Measurements from ENCODE around the gene MESD.
"Not testable (repeated sequence)": the region's sequence is repeated elsewhere in the genome, so short reads cannot be mapped to it uniquely, and the experiment has no call there.

Gene MESD

DNA sequence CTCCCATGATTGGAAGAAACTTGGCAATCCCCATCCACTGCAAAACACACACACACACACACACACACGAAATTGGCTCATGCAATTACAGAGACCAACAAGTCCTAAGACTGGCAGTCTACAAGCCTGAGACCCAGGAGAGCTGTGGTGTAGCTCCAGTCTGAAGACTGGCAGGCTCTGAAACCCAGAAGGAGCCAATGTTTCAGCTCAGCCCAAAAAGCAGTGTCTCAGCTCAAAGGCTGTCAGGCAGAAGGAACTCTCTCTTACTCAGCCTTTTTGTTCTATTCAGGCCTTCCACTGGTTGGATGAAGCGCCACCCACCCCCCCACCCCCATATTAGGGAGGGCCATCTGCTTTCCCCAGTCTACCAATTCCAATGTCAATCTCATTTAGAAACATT, 32.1 kb downstream of the MESD start:
- DNase-seq = no peak

DNA sequence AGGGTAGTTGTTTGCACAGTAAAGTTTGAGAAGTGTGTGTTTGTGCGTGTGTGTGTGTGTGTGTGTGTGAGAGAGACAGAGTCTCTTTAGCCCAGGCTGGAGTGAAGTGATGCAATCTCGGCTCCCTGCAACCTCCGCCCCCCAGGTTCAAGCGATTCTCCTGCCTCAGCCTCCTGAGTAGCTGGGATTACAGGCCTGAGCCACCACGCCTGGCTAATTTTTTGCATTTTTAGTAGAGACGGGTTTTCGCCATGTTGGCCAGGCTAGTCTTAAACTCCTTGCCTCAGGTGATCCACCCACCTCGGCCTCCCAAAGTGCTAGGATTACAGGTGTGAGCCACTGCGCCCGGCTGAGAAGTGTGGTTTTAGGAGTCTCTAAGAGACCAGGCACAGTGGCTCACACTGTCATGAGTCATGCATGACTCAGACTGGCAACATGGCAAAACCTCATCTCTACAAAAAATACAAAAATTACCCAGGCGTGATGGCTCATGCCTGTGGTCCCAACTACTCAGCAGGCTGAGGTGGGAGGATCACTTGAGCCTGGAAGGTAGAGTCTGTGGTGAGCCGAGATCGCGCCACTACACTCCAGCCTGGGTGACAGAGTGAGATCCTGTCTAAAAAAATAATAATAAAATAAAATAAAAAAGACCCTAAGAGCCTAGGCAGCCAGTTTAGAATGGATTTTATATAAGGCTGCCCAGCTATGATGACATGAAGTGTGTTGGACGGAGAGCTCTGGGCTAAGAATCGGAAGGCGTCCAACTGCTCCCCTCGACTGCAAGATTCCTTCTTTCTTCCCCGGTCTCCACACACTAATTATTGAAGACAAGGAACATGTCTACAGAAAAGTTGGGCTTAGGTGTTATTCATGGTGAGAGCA, 33.8 kb downstream of the MESD start:
- not testable (repeated sequence) for DNase-seq

DNA sequence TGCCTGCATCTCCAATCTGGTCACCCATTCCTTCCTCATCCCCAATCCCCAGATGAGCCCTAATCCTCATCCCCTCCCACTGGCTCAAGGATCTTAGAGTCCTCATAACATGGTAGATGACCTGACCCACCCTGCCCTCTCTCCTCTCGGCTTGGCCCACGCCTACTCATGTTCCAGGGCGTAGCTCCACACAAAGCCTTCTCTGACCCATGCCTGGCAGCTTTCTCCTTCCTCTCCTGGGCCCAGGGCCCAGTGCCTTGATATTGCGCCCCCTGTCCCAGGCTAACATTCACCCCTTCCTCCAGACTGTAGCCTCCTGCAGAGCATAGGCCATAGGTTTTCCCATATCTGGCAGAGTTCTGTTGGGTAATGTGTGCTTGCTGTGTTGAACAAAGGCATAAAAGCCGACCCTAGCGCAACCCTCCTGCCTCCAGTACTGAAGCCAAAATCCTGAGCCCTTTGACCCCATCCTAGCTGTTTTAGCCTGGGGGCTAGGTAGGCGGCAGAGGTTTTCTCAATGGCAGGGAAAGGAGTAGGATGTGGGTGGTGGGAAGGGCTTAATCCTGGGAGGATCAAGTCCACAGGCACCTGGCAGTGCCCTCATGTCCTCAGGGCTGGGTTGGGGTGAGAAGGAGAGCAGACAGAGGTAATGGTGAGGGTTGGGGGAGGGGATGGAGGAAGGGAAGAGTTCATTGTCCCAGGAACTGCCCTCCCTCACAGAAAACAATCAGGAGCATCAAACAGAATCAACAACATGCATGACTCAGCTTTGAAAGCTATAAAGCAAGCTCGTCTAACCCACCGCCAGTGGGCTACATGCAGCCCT, 35.5 kb downstream of the MESD start:
- no peak for DNase-seq

DNA sequence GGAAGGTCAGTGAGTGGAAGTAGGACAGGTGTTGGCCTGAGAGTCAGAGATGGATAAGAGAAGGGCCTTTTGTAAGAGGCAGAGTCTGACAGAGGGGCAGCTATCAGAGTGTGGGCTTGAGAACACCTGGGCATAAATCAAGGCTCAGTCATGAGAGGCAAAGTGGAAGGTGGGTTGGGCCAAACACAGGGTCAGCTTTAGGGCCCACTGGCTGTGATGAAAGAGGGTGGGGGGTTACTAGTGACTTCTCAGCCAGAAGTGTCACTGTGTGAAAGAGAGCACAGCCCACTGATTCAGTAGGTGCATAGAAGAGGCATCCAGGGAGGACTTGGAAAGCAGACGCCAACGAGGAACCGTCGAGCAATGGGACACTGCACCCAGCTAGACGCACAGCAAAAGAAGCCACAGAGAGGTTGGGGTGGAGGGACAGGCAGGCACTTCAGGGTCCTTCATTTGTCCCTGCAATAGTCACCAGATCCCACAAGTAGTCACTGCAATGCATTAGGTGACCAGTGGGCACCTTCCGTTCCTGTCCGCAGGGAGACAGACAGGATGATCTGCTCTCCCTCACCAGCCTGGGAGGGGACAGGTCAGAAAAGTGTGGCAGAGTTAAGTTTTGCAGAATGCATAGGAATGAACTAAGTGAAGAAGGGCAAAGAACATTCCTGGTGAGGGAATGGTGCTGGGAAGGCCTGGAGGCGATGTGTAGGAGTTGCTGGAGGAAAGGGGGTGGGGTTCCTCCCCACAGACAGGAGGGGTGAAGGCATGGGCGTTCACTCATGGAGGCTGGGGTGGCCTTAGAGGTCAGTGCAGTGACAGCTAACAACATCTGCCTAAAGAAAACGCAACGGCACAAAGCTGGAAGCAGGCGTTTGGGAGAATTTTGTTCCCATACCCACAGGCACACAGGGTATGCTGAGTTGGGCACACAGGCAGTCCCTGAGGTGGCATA, 36.3 kb downstream of the MESD start:
- no peak for DNase-seq

DNA sequence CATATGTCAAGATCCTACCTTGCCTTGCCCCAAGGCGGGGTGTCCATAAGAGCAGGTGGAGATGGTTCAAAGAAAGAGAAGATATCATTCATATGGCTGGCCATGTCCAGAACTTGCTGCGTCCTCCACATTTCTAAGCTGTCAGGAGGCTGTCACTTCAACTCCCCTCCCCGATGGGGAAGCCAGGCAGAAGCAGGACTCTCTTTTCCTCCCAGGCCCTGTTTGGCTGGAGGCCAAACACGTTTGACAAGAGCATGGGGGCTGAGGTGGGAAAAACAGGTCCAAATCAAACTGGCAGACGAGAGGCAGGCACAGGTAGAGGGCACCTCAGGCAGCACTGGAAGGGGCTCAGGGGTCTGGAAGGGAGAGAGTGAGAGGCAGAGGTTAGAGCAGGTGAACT, 37.7 kb downstream of the MESD start:
- no peak for DNase-seq

DNA sequence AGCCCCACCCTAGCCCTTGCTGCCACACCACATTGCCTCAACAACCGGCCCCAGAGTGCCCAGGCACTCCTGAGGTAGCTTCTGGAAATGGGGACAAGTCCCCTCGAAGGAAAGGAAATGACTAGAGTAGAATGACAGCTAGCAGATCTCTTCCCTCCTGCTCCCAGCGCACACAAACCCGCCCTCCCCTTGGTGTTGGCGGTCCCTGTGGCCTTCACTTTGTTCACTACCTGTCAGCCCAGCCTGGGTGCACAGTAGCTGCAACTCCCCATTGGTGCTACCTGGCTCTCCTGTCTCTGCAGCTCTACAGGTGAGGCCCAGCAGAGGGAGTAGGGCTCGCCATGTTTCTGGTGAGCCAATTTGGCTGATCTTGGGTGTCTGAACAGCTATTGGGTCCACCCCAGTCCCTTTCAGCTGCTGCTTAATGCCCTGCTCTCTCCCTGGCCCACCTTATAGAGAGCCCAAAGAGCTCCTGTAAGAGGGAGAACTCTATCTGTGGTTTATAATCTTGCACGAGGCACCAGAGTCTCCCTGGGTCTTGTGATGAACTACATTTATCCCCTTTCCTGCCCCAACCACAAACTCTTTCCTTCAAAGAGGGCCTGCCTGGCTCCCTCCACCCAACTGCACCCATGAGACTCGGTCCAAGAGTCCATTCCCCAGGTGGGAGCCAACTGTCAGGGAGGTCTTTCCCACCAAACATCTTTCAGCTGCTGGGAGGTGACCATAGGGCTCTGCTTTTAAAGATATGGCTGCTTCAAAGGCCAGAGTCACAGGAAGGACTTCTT, 39.1 kb downstream of the MESD start:
- DNase-seq = no peak

DNA sequence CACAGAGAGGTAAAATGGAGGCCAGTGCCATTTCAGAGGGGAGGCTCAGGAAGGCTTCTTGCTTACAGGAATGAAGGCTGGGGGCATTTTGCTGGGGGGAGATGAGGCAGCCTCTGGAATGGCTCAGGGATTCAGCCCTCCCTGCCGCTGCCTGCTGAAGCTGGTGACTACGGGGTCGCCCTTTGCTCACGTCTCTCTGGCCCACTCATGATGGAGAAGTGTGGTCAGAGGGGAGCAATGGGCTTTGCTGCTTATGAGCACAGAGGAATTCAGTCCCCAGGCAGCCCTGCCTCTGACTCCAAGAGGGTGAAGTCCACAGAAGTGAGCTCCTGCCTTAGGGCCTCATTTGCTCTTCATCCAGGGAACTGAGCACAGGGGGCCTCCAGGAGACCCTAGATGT, 39.9 kb downstream of the MESD start:
- no peak for DNase-seq

DNA sequence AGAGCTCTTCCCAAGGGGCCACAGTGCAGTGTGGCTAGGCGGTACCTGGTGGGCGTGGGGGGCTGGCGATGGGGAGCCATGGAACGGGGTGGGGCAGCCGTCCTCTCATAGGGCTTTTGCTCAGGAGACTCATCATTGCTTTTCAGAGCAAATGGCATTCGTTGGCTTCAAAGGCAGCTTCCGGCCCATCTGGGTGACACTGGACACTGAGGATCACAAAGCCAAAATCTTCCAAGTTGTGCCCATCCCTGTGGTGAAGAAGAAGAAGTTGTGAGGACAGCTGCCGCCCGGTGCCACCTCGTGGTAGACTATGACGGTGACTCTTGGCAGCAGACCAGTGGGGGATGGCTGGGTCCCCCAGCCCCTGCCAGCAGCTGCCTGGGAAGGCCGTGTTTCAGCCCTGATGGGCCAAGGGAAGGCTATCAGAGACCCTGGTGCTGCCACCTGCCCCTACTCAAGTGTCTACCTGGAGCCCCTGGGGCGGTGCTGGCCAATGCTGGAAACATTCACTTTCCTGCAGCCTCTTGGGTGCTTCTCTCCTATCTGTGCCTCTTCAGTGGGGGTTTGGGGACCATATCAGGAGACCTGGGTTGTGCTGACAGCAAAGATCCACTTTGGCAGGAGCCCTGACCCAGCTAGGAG, 40.8 kb downstream of the MESD start:
- DNase-seq = no peak

DNA sequence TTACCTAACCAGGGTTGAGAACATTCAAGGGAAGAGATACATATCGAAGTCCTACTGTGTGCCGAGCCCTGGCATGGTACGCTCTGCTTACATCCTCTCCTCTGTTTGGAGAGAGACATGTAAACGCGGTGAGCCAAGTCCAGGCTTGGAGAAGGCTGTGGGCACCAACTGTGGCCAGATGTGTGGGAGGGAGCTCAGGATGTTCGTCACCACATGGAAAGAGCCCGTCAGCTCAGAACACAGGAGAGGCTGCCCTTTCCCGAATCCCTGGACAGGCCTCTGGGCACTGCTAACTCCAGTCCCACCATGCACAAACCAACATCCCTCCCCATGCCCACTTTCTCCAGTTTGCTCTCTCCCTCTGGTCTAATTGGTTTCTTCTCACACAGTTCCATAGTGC, 43.0 kb downstream of the MESD start:
- DNase-seq = no peak

DNA sequence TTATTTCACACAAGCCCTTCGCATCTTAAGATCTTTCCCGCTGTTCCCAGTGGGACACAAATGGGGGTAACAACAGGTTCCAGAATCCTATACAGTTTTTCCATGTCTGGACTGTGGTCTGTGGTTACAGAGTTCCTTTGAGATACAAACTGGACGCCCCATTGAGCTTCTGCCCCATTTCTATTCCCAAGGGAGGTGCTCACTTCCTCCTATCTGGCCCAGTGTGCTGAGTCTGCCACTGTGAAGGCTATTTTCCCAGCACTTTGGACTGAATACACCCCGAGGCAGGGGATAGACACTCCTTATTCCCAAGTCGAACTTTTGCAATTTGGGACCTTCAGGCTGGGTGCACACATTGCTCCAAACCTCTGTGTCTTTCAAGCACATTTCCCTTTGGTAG, 44.0 kb downstream of the MESD start:
- DNase-seq = no peak

DNA sequence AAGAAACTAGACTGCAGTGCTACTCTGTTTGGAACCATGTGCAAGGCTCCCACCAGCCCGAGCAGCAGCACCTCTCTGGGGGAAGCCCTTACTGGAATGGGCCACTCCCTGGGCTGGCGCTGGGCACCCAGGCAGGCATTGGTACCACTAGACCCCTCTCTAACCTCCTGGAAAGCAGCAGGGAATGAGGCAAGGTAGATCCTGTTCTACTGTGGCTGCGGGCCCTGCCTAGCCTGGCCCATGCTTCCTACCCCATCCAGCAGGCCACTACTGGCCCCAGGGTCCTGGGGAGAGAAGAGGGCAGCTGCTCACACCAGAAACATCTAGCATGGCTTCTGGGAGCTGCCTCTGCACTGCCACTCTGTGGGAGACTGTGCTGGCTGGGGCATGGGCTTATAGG, 44.8 kb downstream of the MESD start:
- DNase-seq = no peak

DNA sequence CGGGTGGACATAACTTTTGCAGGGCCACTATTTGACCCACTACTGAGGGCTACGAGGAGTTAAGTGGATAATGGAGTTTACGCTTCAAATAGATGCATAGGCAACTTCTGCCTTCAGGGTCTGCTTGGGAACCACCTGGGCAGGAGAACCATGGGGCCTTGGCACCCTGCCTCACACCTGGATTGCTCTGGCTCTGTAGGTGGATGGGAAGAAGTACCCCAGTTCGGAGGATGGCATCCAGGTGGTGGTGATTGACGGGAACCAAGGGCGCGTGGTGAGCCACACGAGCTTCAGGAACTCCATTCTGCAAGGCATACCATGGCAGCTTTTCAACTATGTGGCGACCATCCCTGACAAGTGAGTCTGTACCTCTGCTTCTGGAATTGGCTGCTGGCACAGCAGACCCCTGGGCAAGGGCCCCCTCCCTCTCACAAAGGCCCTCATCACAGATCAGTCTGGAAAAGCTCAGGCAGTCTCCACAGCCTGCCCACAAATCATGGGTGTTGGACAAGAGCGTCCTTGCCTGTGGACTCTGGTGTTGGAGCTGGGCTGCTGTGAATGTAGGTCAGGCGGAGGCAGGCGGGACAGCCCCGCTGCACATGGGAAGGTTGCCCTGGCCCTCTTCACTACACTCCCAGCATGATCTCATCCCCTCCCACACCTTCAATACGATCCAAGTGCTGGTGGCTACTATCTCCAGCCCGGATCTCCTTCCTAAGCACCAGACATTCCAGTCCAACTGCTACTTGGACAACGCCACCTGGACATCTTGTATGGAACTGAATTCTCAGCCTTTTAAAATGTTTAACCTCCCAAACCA, 46.7 kb downstream of the MESD start:
- DNase-seq = no peak

DNA sequence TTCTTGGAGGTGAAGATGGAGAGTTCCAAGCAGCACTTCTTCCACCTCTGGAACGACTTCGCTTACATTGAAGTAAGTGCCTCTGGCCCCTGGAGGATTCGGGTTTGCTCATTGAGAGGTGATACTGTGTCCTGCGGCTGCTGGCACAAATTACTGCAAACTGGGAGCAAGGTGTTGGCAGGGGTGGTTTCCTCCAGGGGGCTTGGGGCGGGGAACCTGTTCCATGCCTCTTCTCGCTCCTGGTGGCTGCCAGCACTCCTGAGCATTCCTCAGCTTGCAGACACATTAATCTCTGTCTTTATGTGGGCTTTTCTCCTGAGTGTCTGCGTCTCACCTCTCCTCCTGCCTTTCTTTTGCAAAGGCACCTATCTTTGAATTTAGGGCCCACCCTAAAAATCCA, 47.4 kb downstream of the MESD start:
- no peak for DNase-seq

DNA sequence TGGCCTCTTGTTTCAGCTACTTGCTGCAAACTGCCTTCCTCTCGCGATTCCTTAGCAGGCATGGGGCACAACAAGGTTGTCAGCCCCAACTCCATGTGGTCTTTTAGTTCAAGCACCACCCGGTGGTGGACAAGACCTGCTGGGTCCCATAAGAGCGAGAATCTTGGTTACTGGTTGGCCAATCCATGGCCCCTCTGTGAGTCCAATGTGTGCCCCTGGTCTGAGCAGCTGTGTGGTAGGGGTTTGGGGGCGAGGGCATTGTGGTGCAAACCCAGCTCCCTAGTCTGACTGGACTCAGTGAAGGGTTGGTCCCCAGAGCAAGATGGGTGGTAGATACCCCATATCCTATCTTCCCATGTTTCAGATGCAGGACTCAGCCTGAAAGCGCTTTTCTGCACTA, 48.8 kb downstream of the MESD start:
- no peak for DNase-seq

DNA sequence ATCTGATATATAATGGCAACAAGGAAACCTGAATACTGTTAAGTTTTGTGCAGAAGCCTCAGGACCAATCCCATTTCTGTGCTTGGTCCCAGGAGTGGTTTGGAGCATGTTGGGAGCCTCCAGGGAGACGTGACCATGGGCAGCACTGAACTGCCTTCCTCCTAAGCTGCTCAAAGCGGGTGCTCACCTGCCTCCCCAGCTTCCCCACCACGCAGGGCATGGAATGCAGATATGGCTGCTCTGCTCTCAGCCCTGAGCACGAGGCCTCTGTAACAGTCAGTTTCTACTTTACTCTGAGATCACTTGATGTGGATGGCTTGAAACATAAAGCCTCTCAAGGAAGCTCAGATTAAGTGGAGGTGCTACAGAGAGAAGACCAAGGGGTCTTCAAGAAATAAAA, 49.3 kb downstream of the MESD start:
- no peak for DNase-seq

DNA sequence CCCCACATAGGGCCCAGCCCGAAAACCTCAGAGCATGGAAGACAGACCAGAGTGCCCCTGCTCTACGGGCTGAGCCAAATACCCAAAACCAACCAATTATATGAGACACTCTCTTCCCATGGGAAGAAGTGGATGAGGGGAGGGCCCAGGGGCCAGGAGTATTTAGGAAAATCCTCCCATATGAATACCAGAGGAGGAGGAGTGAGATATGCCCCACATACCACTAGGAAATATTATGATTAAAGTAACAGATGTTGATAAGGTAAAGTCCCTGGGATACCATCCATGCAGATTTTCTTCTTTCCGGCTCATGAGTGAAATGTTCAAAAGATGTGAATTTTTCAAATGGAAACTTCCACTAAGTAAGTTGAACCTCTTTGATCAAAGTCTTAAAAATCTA, 50.4 kb downstream of the MESD start:
- no peak for DNase-seq

DNA sequence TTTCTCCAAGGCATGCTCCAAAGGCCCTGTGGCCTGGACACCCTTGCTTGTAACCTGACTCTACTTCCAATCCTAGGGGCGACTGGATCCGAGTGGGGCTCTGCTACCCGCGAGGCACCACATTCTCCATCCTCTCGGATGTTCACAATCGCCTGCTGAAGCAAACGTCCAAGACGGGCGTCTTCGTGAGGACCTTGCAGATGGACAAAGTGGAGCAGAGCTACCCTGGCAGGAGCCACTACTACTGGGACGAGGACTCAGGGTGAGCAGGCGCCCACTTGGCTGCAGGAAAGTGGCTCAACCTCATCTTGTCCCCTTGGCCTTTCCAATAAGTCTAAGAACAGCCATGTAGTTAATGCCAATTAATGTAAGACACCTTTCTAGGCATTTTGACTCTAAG, 51.9 kb downstream of the MESD start:
- DNase-seq = no peak

DNA sequence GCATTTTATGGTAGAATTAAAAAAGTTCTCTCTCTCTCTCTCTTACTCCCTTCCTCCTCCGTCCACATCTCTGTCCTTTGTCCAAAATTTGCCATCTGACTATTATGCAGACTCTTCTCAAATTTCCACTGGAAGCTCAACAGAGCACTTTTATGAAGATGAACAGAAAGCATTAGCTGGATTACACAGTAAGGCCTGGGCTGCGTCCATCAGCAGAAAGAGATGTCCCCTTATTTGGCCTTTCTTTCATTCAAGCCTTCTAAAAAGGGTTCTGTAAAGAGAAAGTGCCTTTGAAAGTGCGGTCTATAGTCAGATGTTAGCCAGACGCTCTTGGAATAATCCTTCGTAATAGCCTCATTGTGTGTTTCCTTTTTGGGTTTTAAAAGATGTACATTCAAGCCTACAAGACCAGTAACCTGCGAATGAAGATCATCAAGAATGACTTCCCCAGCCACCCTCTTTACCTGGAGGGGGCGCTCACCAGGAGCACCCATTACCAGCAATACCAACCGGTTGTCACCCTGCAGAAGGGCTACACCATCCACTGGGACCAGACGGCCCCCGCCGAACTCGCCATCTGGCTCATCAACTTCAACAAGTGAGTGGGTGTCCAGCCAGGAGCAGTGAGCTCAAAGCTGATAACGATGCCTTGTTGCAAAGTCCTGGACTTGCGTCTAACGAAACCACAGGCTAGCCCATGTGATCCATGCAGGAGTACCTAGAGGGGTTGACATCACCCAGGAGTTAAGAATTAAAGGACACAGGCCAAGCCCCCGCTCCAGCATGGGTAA, 53.1 kb downstream of the MESD start:
- DNase-seq = no peak

DNA sequence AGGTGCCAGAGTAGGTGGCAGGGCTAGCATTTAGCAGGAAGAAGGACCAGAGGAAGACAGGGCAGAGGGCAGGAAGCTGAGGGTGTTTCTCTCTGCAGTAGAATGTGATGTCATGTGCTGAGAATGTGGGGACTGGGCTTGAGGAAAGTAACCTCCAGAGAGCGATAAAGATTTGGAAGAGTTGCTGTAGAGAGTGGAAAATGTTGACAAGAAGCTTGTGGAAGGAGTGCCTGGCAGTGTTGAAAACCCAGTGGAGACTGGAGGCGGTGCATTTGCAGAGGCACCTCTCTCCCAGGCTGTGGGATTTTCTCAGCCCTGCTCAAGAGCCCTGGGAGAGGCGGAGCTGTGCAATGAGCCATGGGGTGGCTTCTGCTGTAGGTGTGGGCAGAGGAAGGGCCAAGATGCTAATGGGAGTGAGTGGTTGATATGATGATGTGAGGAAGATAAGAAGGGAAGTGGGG, 54.8 kb downstream of the MESD start:
- DNase-seq = no peak

DNA sequence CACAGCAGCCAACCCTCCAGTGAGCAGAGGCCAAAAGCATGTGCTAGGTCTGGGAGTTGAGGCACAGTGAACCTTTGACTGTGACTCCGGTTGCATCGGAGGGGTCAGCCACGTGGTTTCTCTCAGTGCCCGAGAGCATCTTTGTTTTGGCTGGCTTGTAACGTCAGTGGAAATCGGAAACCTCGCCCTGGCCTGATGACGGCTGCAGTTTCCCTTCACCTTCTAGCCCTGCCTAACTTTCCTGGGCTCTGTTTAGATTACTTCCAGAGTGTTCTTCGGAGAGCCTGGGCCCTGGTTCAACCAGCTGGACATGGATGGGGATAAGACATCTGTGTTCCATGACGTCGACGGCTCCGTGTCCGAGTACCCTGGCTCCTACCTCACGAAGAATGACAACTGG, 56.6 kb downstream of the MESD start:
- no peak for DNase-seq
